GM12878 (cell line): Measurements from ENCODE around the gene DSE.

Source experiments
- MYC ChIP-seq: IDR thresholded peaks from 2 replicates; pipeline ENCODE4 v1.6.1; 2011; ENCODE audit warnings: mild to moderate bottlenecking, low read length, moderate library complexity, inconsistent platforms; ENCODE audit not compliant: insufficient read depth, insufficient replicate concordance, insufficient read length, severe bottlenecking
- POLR2AphosphoS5 ChIP-seq: IDR thresholded peaks from 2 replicates; pipeline ENCODE4 v1.6.1; 2011; ENCODE audit warnings: mild to moderate bottlenecking, low read length, inconsistent platforms
- RFX5 ChIP-seq: IDR thresholded peaks from 2 replicates; pipeline ENCODE4 v1.6.1; 2011; ENCODE audit warnings: low read depth, low read length, improper control_type of control experiment
- SP1 ChIP-seq: IDR thresholded peaks from one replicate; pipeline ENCODE4 v1.6.1; 2011; ENCODE audit warnings: low read depth, low read length

DNA sequence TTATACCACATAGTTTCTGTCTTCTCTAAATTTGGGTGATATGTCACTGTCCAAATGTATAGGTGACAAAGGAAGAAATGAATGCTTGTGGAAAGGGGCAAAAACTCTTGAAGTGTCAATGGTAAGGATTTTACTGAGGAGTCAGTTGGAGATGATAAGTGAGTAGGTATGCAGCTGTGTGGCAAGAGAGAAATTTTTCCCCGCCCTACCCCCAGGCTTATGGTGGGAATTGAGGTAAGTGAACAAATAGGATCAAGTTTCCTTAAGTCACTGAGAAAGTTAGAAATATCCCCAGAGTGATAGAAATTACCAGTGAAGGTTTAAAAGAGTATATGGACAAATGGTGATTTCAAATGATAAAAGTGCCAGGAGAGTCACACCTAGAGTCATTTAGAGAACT, 11.8 kb downstream of the DSE start:
- no peak for TF ChIP-seq MYC
- no peak for TF ChIP-seq RFX5
- TF ChIP-seq POLR2AphosphoS5: no peak
- no peak for TF ChIP-seq SP1
